Sciatic nerve (tissue), 2 donors: Measurements from ENCODE around the gene XRRA1. TPM values are rescaled to one million over a fixed set of nuclear protein-coding genes. Genes with fewer than 3 reads are reported as not detected.
"Not testable (repeated sequence)": the region's sequence is repeated elsewhere in the genome, so short reads cannot be mapped to it uniquely, and the experiment has no call there.

Experiments
- ATAC-seq: fragments of 200-7000 bp; cut with Tn5 transposase; one replicate; pipeline ENCODE4 v1.9.1; 2020; ENCODE audit warnings: mild to moderate bottlenecking, moderate library complexity
- DNase-seq: peaks from one replicate; pipeline ENCODE4 v3.0.0-alpha.2; 2020; ENCODE audit warnings: low spot score
- intact Hi-C: fragments of 100-400 bp; cut with DNase I; formaldehyde crosslinking; loops from one replicate; pipeline ENCODE4 v1.14.2; 2022
- total RNA-seq: library from RNA; stranded (reverse); fragmentation: NEBNext Ultra II Directional; extraction: Animal tissue kit (Norgen Biotek cat#: 25700); gene quantifications from one replicate; pipeline ENCODE4 v1.2.1, GENCODE V29; 2021
- donor health status: DM: no; HTN: no; CAD: no.
- donor health status: DM: no; HTN: no; CAD: no.

The XRRA1 gene
- total RNA-seq, 1 donor from 2014 or later = 18.5 TPM

GRCh38 chr11:74846770-74847169, 102.1 kb downstream of the XRRA1 start:
- ATAC-seq (no peak), DNase-seq (no peak)
- intact Hi-C loops = no loop called here

- no peak for ATAC-seq
- intact Hi-C loops = no loop called here
- no peak for DNase-seq
Observed at GRCh38 chr11:74845978-74846517, 102.8 kb downstream of the XRRA1 start.

- intact Hi-C loops = no loop called here
- ATAC-seq = no peak
Observed at GRCh38 chr11:74844865-74845264, 104.0 kb downstream of the XRRA1 start.

GRCh38 chr11:74844072-74844471, 104.8 kb downstream of the XRRA1 start:
- ATAC-seq (no peak), DNase-seq (no peak)
- intact Hi-C loops = no loop called here

More at GRCh38 chr11:74844865-74845264, 104.0 kb downstream of the XRRA1 start:
- DNase-seq = no peak

- intact Hi-C loops = no loop called here
- ATAC-seq = peak; percentile 26
- DNase-seq = no peak
Observed at GRCh38 chr11:74842967-74843366, 105.9 kb downstream of the XRRA1 start.

- ATAC-seq = no peak
- intact Hi-C loops = no loop called here
- DNase-seq = no peak
Observed at GRCh38 chr11:74840486-74840885, 108.4 kb downstream of the XRRA1 start.

- ATAC-seq (no peak), DNase-seq (no peak)
- intact Hi-C loops = no loop called here
Observed at GRCh38 chr11:74839971-74840370, 108.9 kb downstream of the XRRA1 start.

GRCh38 chr11:74839446-74839845, 109.4 kb downstream of the XRRA1 start:
- ATAC-seq = no peak
- DNase-seq = no peak
- intact Hi-C loops = no loop called here

- ATAC-seq = no peak
- intact Hi-C loops = no loop called here
- no peak for DNase-seq
Observed at GRCh38 chr11:74838188-74838587, 110.7 kb downstream of the XRRA1 start.

- intact Hi-C loops = no loop called here
- DNase-seq = no peak
- no peak for ATAC-seq
Observed at GRCh38 chr11:74837191-74837590, 111.7 kb downstream of the XRRA1 start.

- intact Hi-C loops = no loop called here
- ATAC-seq (no peak), DNase-seq (no peak)
Observed at GRCh38 chr11:74826901-74827300, 122.0 kb downstream of the XRRA1 start.

- intact Hi-C loops, DNase-seq, ATAC-seq: not testable (repeated sequence)
Observed at GRCh38 chr11:74825596-74825995, 123.3 kb downstream of the XRRA1 start.

- ATAC-seq (no peak), DNase-seq (no peak)
- intact Hi-C loops = no loop called here
Observed at GRCh38 chr11:74824285-74824982, 124.5 kb downstream of the XRRA1 start.

GRCh38 chr11:74822170-74822569, 126.7 kb downstream of the XRRA1 start:
- DNase-seq = no peak
- ATAC-seq = peak; percentile 74
- intact Hi-C loops = no loop called here

GRCh38 chr11:74820763-74821162, 128.1 kb downstream of the XRRA1 start:
- ATAC-seq = no peak
- no peak for DNase-seq
- intact Hi-C loops = no loop called here

GRCh38 chr11:74819400-74819799, 129.5 kb downstream of the XRRA1 start:
- DNase-seq = no peak
- ATAC-seq = no peak
- intact Hi-C loops = no loop called here

GRCh38 chr11:74818283-74818946, 130.5 kb downstream of the XRRA1 start:
- ATAC-seq (no peak), DNase-seq (no peak)
- intact Hi-C loops = no loop called here

- ATAC-seq (no peak), DNase-seq (no peak)
Observed at GRCh38 chr11:74816664-74817063, 132.2 kb downstream of the XRRA1 start.

GRCh38 chr11:74815966-74816365, 132.9 kb downstream of the XRRA1 start:
- no peak for ATAC-seq
- intact Hi-C loops = no loop called here
- DNase-seq = no peak

More at GRCh38 chr11:74816664-74817063, 132.2 kb downstream of the XRRA1 start:
- intact Hi-C loops = no loop called here

GRCh38 chr11:74809801-74810200, 139.1 kb downstream of the XRRA1 start:
- intact Hi-C loops = no loop called here
- ATAC-seq (no peak), DNase-seq (no peak)
